Neural cell (in vitro differentiated cells): ENCODE data around the gene MTERF2. TPM values are rescaled to one million over a fixed set of nuclear protein-coding genes. Genes with fewer than 3 reads are reported as not detected.

ENCODE experiments used
- H2AFZ ChIP-seq: fragments of 200-600, 300-800 bp; sonication (generic), shearing (Covaris generic); 2 replicates; pipeline ENCODE4 v1.6.0; 2014; ENCODE audit warnings: low read depth, mild to moderate bottlenecking, antibody characterized with exemption, low read length, moderate library complexity
- H3F3A ChIP-seq: fragments of 200-600 bp; shearing (Covaris generic); 2 replicates; pipeline ENCODE4 v1.6.1; 2016; ENCODE audit warnings: mild to moderate bottlenecking, moderate library complexity, mixed read lengths, antibody characterized with exemption, low read length; ENCODE audit not compliant: insufficient read depth, poor library complexity, severe bottlenecking
- H3K27ac ChIP-seq: fragments of 200-600, 300-800 bp; sonication (generic), shearing (Covaris generic); 2 replicates; pipeline ENCODE4 v1.5.1; 2014; ENCODE audit warnings: mild to moderate bottlenecking, low read length, moderate library complexity
- H3K27me3 ChIP-seq: fragments of 300-800, 200-600 bp; sonication (generic), shearing (Covaris generic); 2 replicates; pipeline ENCODE4 v1.6.0; 2014; ENCODE audit warnings: mild to moderate bottlenecking, low read depth, low read length, moderate library complexity; ENCODE audit not compliant: insufficient read depth
- H3K36me3 ChIP-seq: fragments of 300-800, 200-600 bp; sonication (generic), shearing (Covaris generic); 2 replicates; pipeline ENCODE4 v1.5.1; 2014; ENCODE audit warnings: mild to moderate bottlenecking, antibody characterized with exemption, low read length, moderate library complexity; ENCODE audit not compliant: insufficient read depth
- H3K4me2 ChIP-seq: fragments of 300-800, 200-600 bp; sonication (generic), shearing (Covaris generic); 2 replicates; pipeline ENCODE4 v1.6.0; 2014; ENCODE audit warnings: mild to moderate bottlenecking, low read length
- H3K4me3 ChIP-seq: fragments of 300-800, 200-600 bp; sonication (generic), shearing (Covaris generic); 2 replicates; pipeline ENCODE4 v1.5.1; 2014; ENCODE audit warnings: mild to moderate bottlenecking, low read length, moderate library complexity
- H3K79me2 ChIP-seq: fragments of 200-600 bp; shearing (Covaris generic); replicated peaks from 2 replicates; pipeline ENCODE4 v1.6.0; 2014; ENCODE audit warnings: mild to moderate bottlenecking, low read length, moderate library complexity; ENCODE audit not compliant: insufficient read depth
- H3K9ac ChIP-seq: fragments of 300-800, 200-600 bp; sonication (generic), shearing (Covaris generic); 2 replicates; pipeline ENCODE4 v1.6.1; 2016; ENCODE audit warnings: mild to moderate bottlenecking, low read length, mixed read lengths
- H3K9me2 ChIP-seq: fragments of 200-600 bp; shearing (Covaris generic); 2 replicates; pipeline ENCODE4 v1.6.1; 2016; ENCODE audit warnings: mild to moderate bottlenecking, low read length, mixed read lengths; ENCODE audit not compliant: insufficient read depth
- H3K9me3 ChIP-seq: fragments of 200-600, 300-800 bp; sonication (generic), shearing (Covaris generic); 2 replicates; pipeline ENCODE4 v1.6.1; 2016; ENCODE audit warnings: mild to moderate bottlenecking, mixed run types, low read length, moderate library complexity, mixed read lengths
- H4K20me1 ChIP-seq: fragments of 200-600 bp; shearing (Covaris generic); 2 replicates; pipeline ENCODE4 v1.6.1; 2016; ENCODE audit warnings: mild to moderate bottlenecking, mixed run types; ENCODE audit not compliant: insufficient read depth
- CTCF ChIP-seq: fragments of 450-650 bp; IDR thresholded peaks from 2 replicates; pipeline ENCODE4 v1.5.1; 2014; ENCODE audit warnings: antibody characterized with exemption, mild to moderate bottlenecking, moderate library complexity; ENCODE audit not compliant: poor library complexity, severe bottlenecking
- EP300 ChIP-seq: fragments of 450-650 bp; conservative IDR thresholded peaks from 2 replicates; pipeline ENCODE4 v1.6.1; 2014; ENCODE audit warnings: antibody characterized with exemption, mild to moderate bottlenecking, moderate library complexity; ENCODE audit not compliant: poor library complexity, severe bottlenecking
- EZH2 ChIP-seq: fragments of 200-600, 300-800 bp; shearing (Covaris generic), sonication (generic); IDR thresholded peaks from 2 replicates; pipeline ENCODE4 v1.6.1; 2014; ENCODE audit warnings: antibody characterized with exemption, low read length, borderline replicate concordance, mild to moderate bottlenecking; ENCODE audit not compliant: insufficient read depth, poor library complexity, severe bottlenecking
- MXI1 ChIP-seq: fragments of 450-650 bp; conservative IDR thresholded peaks from 2 replicates; pipeline ENCODE4 v1.6.1; 2014; ENCODE audit warnings: antibody characterized with exemption, mild to moderate bottlenecking; ENCODE audit not compliant: poor library complexity, severe bottlenecking
- POLR2AphosphoS5 ChIP-seq: IDR thresholded peaks from 2 replicates; pipeline ENCODE4 v1.6.1; 2012
- RAD21 ChIP-seq: fragments of 450-650 bp; conservative IDR thresholded peaks from 2 replicates; pipeline ENCODE4 v1.6.1; 2014; ENCODE audit warnings: antibody characterized with exemption, mild to moderate bottlenecking, moderate library complexity
- REST ChIP-seq: IDR thresholded peaks from 2 replicates; pipeline ENCODE4 v1.6.1; 2012; ENCODE audit warnings: borderline replicate concordance
- SMC3 ChIP-seq: fragments of 450-650 bp; conservative IDR thresholded peaks from 2 replicates; pipeline ENCODE4 v1.6.1; 2014; ENCODE audit warnings: antibody characterized with exemption, mild to moderate bottlenecking, moderate library complexity; ENCODE audit not compliant: poor library complexity
- TAF1 ChIP-seq: IDR thresholded peaks from 2 replicates; pipeline ENCODE4 v1.6.1; 2012; ENCODE audit warnings: low read depth
- polyA plus RNA-seq: library from polyadenylated mRNA; depleted of rRNA; stranded (reverse); fragments of >200 nt; gene quantifications from 2 replicates; pipeline ENCODE4 v1.2.3, GENCODE V29; 2014

The MTERF2 gene
- polyA plus RNA-seq, 1 donor from 2014 or later: 47.8 TPM

- no peaks in the 10 kb centered on the region for H4K20me1 ChIP-seq
- H2AFZ ChIP-seq: no peak overlapping the region
- no peaks in the 10 kb centered on the region for H3K27me3 ChIP-seq
- H3K9ac ChIP-seq: no peak overlapping the region
- H3K36me3 ChIP-seq: no peaks in the 10 kb centered on the region
- H3K9me2 ChIP-seq: no peaks in the 10 kb centered on the region
- no peaks in the 10 kb centered on the region for H3F3A ChIP-seq
- H3K79me2 ChIP-seq: no peaks in the 10 kb centered on the region
- no peak overlapping the region for H3K4me3 ChIP-seq
- no peak for TF ChIP-seq CTCF
- TF ChIP-seq POLR2AphosphoS5: no peak
- no peak for TF ChIP-seq TAF1
- TF ChIP-seq RAD21: no peak
- no peak for TF ChIP-seq SMC3
- TF ChIP-seq EZH2: no peak
- no peak for TF ChIP-seq EP300
- no peak for TF ChIP-seq REST
- TF ChIP-seq MXI1: no peak
- H3K27ac ChIP-seq: no peak overlapping the region
- H3K4me2 ChIP-seq: no peak overlapping the region
- H3K9me3 ChIP-seq: no peaks in the 10 kb centered on the region
These were observed 47.1 kb upstream of the MTERF2 start for GRCh38 chr12:107033758-107034739.

GRCh38 chr12:107032266-107032665 is 45.3 kb upstream of the MTERF2 start:
- no peaks in the 10 kb centered on the region for H3K9me2 ChIP-seq

More at GRCh38 chr12:107032266-107032665, 45.3 kb upstream of the MTERF2 start:
- Histone ChIP-seq H3F3A (no peaks in the 10 kb centered on the region), H3K36me3 (no peaks in the 10 kb centered on the region), H3K9ac (no peak overlapping the region), H3K79me2 (peaks cover 4% of the 10 kb centered on the region), H3K4me3 (no peak overlapping the region), H2AFZ (no peak overlapping the region), H3K9me3 (no peaks in the 10 kb centered on the region), H3K27me3 (no peaks in the 10 kb centered on the region), H3K27ac (no peak overlapping the region), H4K20me1 (no peaks in the 10 kb centered on the region), H3K4me2 (no peak overlapping the region)
- TF ChIP-seq RAD21 (no peak), REST (no peak), TAF1 (no peak), CTCF (no peak), EZH2 (no peak), POLR2AphosphoS5 (no peak), EP300 (no peak), MXI1 (no peak), SMC3 (no peak)
